ENCODE data around the gene RELL2. TPM values are rescaled to one million over a fixed set of nuclear protein-coding genes. Genes with fewer than 3 reads are reported as not detected.

RELL2 gene
- total RNA-seq, 4 donors from 2014 or later, result 4.3 to 10.4 (median 6.4) TPM

DNA sequence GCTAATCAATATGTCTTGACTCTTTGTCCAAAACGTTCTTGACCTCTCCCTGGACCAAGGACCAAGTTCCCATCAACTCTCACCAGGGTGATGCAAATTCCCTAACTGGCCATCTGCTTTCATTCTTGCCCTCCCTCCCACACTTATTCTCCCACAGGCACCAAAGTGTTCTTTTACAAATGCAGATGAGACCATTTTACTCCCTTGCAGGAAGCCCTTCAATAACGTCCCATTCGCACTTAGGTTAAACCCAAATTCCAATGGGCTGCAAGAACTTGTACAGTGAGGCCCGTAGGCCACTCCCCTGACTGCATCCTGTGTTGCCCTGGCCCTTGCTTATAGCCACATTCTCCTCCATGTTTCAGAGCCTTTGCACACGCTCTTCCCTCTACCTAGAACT, 38.0 kb downstream of the RELL2 start:
- Histone ChIP-seq H3K27me3 (no peaks in the 10 kb centered on the region), H3K9me3 (no peaks in the 10 kb centered on the region), H3K36me3 (peaks cover 0 to 12% (median 0%) of the 10 kb centered on the region in 3 donors), H3K27ac (no peak overlapping the region), H3K4me3 (no peak overlapping the region), H3K4me1 (peaks cover 0 to 12% (median 0%) of the 10 kb centered on the region in 3 donors)
- no peak for DNase-seq
- TF ChIP-seq POLR2A (IDR thresholded peaks at IDR 0.05), result no peak
- TF ChIP-seq, protein P1, sequence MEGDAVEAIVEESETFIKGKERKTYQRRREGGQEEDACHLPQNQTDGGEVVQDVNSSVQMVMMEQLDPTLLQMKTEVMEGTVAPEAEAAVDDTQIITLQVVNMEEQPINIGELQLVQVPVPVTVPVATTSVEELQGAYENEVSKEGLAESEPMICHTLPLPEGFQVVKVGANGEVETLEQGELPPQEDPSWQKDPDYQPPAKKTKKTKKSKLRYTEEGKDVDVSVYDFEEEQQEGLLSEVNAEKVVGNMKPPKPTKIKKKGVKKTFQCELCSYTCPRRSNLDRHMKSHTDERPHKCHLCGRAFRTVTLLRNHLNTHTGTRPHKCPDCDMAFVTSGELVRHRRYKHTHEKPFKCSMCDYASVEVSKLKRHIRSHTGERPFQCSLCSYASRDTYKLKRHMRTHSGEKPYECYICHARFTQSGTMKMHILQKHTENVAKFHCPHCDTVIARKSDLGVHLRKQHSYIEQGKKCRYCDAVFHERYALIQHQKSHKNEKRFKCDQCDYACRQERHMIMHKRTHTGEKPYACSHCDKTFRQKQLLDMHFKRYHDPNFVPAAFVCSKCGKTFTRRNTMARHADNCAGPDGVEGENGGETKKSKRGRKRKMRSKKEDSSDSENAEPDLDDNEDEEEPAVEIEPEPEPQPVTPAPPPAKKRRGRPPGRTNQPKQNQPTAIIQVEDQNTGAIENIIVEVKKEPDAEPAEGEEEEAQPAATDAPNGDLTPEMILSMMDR (IDR thresholded peaks at IDR 0.05), result no peak
- WGBS, 2 donors, result 70 to 73% methylated on average over 5 of the region's 5 CpGs
- intact Hi-C loops (cut with DNase I), result no loop called here

DNA sequence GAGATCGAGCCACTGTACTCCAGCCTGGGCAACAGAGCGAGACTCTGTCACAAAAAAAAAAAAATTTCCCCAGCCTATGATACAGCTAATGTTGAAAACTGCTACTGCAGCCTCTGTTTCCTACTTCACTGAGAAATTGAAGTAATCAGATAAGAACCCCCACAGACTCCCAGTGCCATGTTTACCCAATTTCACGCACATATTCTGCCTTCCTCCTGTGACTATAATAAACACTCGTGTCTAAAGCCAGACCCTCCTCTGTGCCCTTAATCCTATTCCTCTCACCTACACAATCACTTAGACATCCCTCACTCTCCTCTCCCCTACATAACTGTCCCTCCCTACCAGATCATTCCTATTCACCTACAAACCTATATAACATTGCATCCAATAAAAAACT, 38.9 kb downstream of the RELL2 start:
- no peak overlapping the region for H3K4me3 ChIP-seq
- peaks cover 0 to 21% (median 0%) of the 10 kb centered on the region in 3 donors for H3K4me1 ChIP-seq
- no peak overlapping the region for H3K27ac ChIP-seq
- no peak for DNase-seq
- peaks cover 0 to 9% (median 0%) of the 10 kb centered on the region in 3 donors for H3K36me3 ChIP-seq
- 73 to 93% methylated on average over 4 of the region's 4 CpGs for WGBS, 2 donors
- intact Hi-C loops (cut with DNase I), result no loop called here
- H3K27me3 ChIP-seq, result no peaks in the 10 kb centered on the region
- TF ChIP-seq, protein P1 (IDR thresholded peaks at IDR 0.05), result no peak
- no peak for TF ChIP-seq POLR2A (IDR thresholded peaks at IDR 0.05)
- H3K9me3 ChIP-seq, result no peaks in the 10 kb centered on the region

DNA sequence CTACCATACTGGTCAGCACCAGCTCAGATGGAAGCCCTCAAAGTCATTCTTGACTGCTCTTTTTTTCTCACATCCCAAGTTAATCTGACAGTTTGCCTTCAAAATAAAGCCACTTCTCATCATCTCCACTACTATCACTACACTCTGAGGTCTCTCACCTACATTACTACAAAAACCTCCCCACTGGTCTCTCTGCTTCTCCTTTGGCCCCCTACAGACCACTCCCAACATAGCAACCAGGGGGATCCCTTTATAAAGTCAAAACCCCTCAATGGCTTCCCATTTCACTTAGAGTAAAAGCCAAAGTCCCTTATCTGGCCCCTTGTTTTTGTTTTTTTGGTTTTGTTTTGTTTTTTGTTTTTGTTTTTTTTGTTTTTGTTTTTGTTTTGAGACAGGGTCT, 40.6 kb downstream of the RELL2 start:
- intact Hi-C loops (cut with DNase I), result no loop called here
- H3K9me3 ChIP-seq, result no peaks in the 10 kb centered on the region
- peaks cover 10 to 34% (median 15%) of the 10 kb centered on the region in 3 donors for H3K4me1 ChIP-seq
- no peaks in the 10 kb centered on the region for H3K27me3 ChIP-seq
- H3K36me3 ChIP-seq, result peaks cover 0 to 5% (median 0%) of the 10 kb centered on the region in 3 donors
- no peak overlapping the region for H3K4me3 ChIP-seq
- no peak overlapping the region for H3K27ac ChIP-seq
- TF ChIP-seq, protein P1 (IDR thresholded peaks at IDR 0.05), result no peak
- no peak for TF ChIP-seq POLR2A (IDR thresholded peaks at IDR 0.05)
- no peak for DNase-seq

DNA sequence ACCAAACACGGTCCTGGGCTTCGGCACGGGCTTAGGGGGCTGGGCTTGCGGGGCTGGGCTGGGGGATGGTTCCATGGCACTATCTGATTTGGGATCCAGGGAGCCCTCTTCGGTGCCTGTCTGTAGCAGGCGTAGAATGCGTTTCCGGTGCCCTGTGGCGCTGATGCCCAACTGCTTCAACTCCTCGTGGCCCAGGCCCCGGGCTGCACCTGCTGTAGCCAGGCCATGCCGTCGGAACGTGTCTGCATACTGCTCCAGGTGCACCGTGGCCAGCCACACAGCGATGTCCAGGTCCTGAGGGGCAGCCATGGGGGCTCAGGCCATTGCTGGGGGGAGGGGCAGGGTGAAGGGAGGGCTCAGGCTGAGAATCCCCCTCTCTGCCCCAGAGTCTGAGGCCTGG, 43.4 kb downstream of the RELL2 start:
- peak overlapping the region in 3 of 4 donors; percentile 0 to 77 (median 15) for H3K4me3 ChIP-seq
- H3K36me3 ChIP-seq, result no peaks in the 10 kb centered on the region
- no peak for DNase-seq

DNA sequence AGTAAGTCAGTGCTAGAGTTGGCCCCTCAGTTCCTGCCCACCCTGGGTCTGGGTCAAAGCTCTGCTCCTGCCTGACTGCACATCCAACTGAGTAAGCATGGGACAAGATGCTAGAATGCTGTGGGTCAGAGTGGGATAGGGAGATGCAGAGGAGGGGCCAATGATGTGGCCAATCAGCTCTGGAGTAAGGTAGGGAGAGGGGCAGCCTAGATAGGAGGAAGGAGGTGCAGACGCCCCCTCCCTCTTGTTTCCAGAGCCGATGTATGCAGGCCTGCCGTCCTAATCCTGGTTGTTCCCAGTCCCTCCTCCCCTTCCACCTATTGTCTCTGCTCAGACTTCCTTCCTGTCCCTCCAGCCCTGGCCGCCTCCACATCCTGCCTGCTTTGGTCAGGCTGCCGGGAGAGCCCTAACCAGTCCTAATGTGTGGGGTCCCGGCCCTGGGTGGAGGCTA, 44.0 kb downstream of the RELL2 start:
- TF ChIP-seq POLR2A (IDR thresholded peaks at IDR 0.05), result no peak
- TF ChIP-seq, protein P1 (IDR thresholded peaks at IDR 0.05), result no peak

More for the DNA sequence above, 43.4 kb downstream of the RELL2 start:
- peaks cover 17 to 48% (median 18%) of the 10 kb centered on the region in 3 donors for H3K4me1 ChIP-seq
- H3K9me3 ChIP-seq, result no peaks in the 10 kb centered on the region
- WGBS, 2 donors, result no CpG with 5 or more reads among the region's 16 CpGs
- intact Hi-C loops (cut with DNase I), result no loop called here
- H3K27me3 ChIP-seq, result no peaks in the 10 kb centered on the region
- peak overlapping the region in 2 of 4 donors; percentile 68 to 93 for H3K27ac ChIP-seq
- TF ChIP-seq, protein P1 (IDR thresholded peaks at IDR 0.05), result no peak
- no peak for TF ChIP-seq POLR2A (IDR thresholded peaks at IDR 0.05)

More for the DNA sequence above, 44.0 kb downstream of the RELL2 start:
- Histone ChIP-seq H3K4me3 (peak overlapping the region in 3 of 4 donors; percentile 53 to 77 (median 65)), H3K27me3 (no peaks in the 10 kb centered on the region), H3K36me3 (no peaks in the 10 kb centered on the region), H3K9me3 (no peaks in the 10 kb centered on the region), H3K4me1 (peaks cover 17 to 48% (median 18%) of the 10 kb centered on the region in 3 donors), H3K27ac (peak overlapping the region; percentile 81 to 93 (median 86))
- intact Hi-C loops (cut with DNase I), result no loop called here
- 43 to 54% methylated on average over 2 to 3 of the region's 6 CpGs for whole genome bisulfite sequencing, 2 donors
- DNase-seq, result no peak
